Heart left ventricle (tissue), 13 donors: ENCODE measurements around the gene MARCHF2.
A peak's percentile ranks its signal among the peaks of the same experiment; 100 is the strongest.

Experiments used
- CTCF ChIP-seq, 12 donors: fragments of 200-600 bp; sonication (generic) in 4 of 12; IDR thresholded peaks; one replicate each; pipeline versions ENCODE4 v1.5.0 to v1.8.0; 2018 to 2022; ENCODE audit warnings: antibody characterized with exemption in 12 of 12, mild to moderate bottlenecking in 5 of 12
- POLR2A ChIP-seq, 2 donors: fragments of 450-650 bp; IDR thresholded peaks; one replicate each; pipeline ENCODE4 v1.6.1; 2017; ENCODE audit warnings: antibody characterized with exemption in 2 of 2, mild to moderate bottlenecking in 2 of 2, moderate library complexity in 2 of 2
- donor health status: ischemic (EF 13 %, LVEDD 7.1; RV severe dilation, severe dysfunction).
- donor health status: DM: no; HTN: yes; CAD: no.
- donor health status: DM: no; HTN: no; CAD: no.
- donor health status: ischemic (EF 25% LVEDD 6.9; RV normal size, moderate dysfunction).
- donor health status: ischemic (EF 25% LVEDD 5.7; RV mildly dilated, moderate dysfunction).
- donor health status: ischemic (EF 35%, LVEDD 5.7; RV mildly dilated, moderate dysfunction).
- donor health status: nonischemic (EF 11% LVEDD 7.7; RV severe dilation, severe dysfunction).
- donor health status: DM: yes; HTN: yes; CAD: no.
- donor health status: PGD.
- donor health status: ischemic (EF 29% LVEDD 5.4; RV normal size, mild dysfunction).
- donor health status: nonischemic (EF 23%, LVEDD 6.1; RV moderate dilation, normal function).

DNA sequence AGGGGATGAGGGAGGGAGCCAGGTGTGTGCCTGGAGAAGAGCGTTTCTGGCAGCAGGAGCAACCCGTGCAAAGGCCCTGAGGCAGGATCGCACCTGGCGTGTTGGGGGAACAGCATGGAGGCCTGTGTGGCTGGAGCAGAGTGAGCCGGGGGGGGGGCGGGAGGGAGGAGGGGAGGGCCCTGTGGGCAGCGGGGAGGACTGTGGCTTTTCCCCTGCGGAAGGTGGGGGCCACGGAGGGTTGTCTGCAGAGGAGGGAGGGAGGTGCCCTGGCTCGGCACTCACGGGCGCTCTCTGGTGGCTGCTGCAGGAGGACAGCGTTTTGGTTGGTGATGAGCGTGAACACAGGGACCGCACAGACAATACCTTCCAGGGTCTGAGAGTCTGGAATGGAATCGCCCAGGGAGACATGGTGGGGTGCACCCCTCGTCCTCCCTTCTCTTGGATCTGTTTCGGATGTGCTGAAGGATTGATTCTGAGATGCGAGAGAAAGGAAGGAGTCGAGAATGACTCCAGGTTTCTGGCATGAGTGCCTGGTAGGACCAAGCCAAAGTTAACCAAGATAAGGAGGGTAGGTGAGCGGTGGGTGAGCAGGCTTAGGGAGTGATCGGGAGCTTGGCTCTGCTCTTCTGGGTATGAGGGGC is 16.4 kb upstream of the MARCHF2 start:
- peak; percentile 44 to 73 (median 60) for TF ChIP-seq CTCF (IDR thresholded peaks at IDR 0.05)
- no peak for TF ChIP-seq POLR2A (IDR thresholded peaks at IDR 0.05)
